ENCODE results near the gene LYL1.

- TF ChIP-seq, protein P1, sequence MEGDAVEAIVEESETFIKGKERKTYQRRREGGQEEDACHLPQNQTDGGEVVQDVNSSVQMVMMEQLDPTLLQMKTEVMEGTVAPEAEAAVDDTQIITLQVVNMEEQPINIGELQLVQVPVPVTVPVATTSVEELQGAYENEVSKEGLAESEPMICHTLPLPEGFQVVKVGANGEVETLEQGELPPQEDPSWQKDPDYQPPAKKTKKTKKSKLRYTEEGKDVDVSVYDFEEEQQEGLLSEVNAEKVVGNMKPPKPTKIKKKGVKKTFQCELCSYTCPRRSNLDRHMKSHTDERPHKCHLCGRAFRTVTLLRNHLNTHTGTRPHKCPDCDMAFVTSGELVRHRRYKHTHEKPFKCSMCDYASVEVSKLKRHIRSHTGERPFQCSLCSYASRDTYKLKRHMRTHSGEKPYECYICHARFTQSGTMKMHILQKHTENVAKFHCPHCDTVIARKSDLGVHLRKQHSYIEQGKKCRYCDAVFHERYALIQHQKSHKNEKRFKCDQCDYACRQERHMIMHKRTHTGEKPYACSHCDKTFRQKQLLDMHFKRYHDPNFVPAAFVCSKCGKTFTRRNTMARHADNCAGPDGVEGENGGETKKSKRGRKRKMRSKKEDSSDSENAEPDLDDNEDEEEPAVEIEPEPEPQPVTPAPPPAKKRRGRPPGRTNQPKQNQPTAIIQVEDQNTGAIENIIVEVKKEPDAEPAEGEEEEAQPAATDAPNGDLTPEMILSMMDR (conservative IDR thresholded peaks at IDR 0.05) = no peak
- no peak for TF ChIP-seq EZH2 (IDR thresholded peaks at IDR 0.05; ENCODE audit: low read depth)
Observed at GRCh38 chr19:13127051-13127450, 24.4 kb upstream of the LYL1 start.
